ENCODE measurements around the gene RPS6KA6. TPM values are rescaled to one million over a fixed set of nuclear protein-coding genes. Genes with fewer than 3 reads are reported as not detected.
A peak's percentile ranks its signal among the peaks of the same experiment; 100 is the strongest.

Gene RPS6KA6
- under 1 TPM in 3 of 6 donors, not detected in 3; 0.13 to 0.86 (median 0.39) TPM for polyA plus RNA-seq (ENCODE audit: low read depth in 6 of 6)

GRCh38 chrX:84187533-84188319, at the start of gene RPS6KA6:
Gene RPS6KA6, minus strand, starts transcription at chrX:84188199. Its CDS starts 300 bp downstream, at chrX:84187899.
- peak within 1 kb of the TSS; percentile 48 to 83 (median 68) for H3K4me3 Mint-ChIP-seq
- no peaks in the 10 kb centered on the region for H3K36me3 Mint-ChIP-seq
- ATAC-seq (ENCODE audit: low read depth in 2 of 2) (peak; percentile 64 to 78), DNase-seq (peak; percentile 7)
- peaks cover 8 to 27% (median 23%) of the 10 kb centered on the region in 3 donors for H3K27me3 Mint-ChIP-seq
- H3K4me1 Mint-ChIP-seq = peaks cover 0 to 5% (median 5%) of the 10 kb centered on the region in 3 donors
- H3K9me3 Mint-ChIP-seq = peaks cover 0 to 15% (median 5%) of the 10 kb centered on the region in 7 donors
- H3K27ac Mint-ChIP-seq = peak within 1 kb of the TSS in 1 of 6 donors; percentile 91

DNA sequence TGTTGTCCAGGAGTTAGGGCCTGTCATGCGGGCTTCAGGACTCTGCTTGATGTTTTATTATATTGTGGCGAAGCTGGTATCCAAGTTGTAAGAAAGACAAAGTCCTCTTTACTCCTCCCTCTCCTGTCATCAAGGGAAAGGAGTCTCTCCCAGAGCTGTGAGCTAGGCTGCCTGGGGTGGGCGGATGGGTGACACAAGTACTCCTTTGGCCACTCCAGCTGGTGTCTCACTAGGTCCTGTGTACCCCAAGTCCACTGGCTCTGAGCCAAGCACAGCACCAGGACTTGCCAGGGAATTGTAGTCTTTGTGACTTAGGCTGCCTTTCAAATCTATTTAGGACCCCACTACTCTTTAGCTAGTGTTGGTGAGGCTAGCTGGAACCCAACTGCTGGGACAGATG, 36.7 kb upstream of the RPS6KA6 start:
- no peaks in the 10 kb centered on the region for H3K36me3 Mint-ChIP-seq
- H3K4me3 Mint-ChIP-seq = no peak overlapping the region
- H3K9me3 Mint-ChIP-seq = peaks cover 0 to 6% (median 0%) of the 10 kb centered on the region in 7 donors
- no peak overlapping the region for H3K27ac Mint-ChIP-seq
- H3K27me3 Mint-ChIP-seq = no peaks in the 10 kb centered on the region
- no peaks in the 10 kb centered on the region for H3K4me1 Mint-ChIP-seq
- no peak for ATAC-seq (ENCODE audit: low read depth in 2 of 2)
- no peak for DNase-seq

- Mint-ChIP-seq H3K4me3 (no peak overlapping the region), H3K36me3 (no peaks in the 10 kb centered on the region), H3K4me1 (no peaks in the 10 kb centered on the region), H3K27ac (peak overlapping the region in 1 of 6 donors; percentile 91), H3K27me3 (no peaks in the 10 kb centered on the region), H3K9me3 (peaks cover 0 to 6% (median 0%) of the 10 kb centered on the region in 7 donors)
- no peak for DNase-seq
- ATAC-seq (ENCODE audit: low read depth in 2 of 2) = no peak
Observed at GRCh38 chrX:84223261-84223660, 35.3 kb upstream of the RPS6KA6 start.

DNA sequence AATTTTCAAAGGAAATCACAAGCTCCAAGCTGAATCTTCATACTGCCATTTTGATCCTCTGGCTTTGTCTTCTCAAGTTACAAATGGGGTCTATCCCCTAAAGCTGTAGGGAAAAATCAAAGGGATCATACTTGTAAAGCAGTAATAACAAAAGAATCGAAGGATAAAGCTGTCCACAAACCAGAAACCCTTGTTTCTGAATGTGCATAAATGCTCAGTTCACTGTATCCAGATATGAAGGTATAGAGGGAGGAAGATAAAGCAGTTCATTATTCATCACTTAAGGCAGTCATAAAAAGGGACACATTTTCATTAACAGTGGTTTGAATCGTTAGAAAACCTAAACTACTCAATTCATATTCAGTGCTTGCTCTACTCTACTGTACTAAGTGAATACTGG, 33.2 kb upstream of the RPS6KA6 start:
- DNase-seq = no peak

DNA sequence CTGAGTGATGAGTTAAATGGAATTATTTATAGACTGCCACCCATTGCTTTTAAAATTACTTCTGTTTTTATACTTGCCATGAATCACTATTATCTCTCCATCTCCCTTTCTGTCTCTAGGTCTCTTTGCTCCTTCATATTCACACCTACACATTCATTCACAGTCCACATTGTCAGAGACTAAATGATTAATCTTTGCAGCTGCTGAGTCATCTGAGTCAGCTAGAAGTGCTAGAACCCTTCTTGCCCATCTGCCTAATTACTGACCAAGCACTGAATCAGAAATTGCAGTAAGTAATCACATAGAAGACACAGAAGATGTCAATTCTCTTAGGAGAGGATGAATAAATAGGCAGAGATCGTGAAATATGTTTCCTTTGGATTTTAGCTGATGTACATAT, 31.6 kb upstream of the RPS6KA6 start:
- Mint-ChIP-seq H3K9me3 (peaks cover 0 to 4% (median 0%) of the 10 kb centered on the region in 7 donors), H3K4me1 (no peaks in the 10 kb centered on the region), H3K4me3 (no peak overlapping the region), H3K27ac (no peak overlapping the region), H3K27me3 (no peaks in the 10 kb centered on the region), H3K36me3 (no peaks in the 10 kb centered on the region)
- no peak for DNase-seq
- ATAC-seq (ENCODE audit: low read depth in 2 of 2) = no peak

More for the DNA sequence above, 33.2 kb upstream of the RPS6KA6 start:
- ATAC-seq (ENCODE audit: low read depth in 2 of 2) = no peak
- Mint-ChIP-seq H3K4me3 (no peak overlapping the region), H3K27ac (no peak overlapping the region), H3K36me3 (no peaks in the 10 kb centered on the region), H3K27me3 (no peaks in the 10 kb centered on the region), H3K9me3 (peaks cover 0 to 4% (median 0%) of the 10 kb centered on the region in 7 donors), H3K4me1 (no peaks in the 10 kb centered on the region)

DNA sequence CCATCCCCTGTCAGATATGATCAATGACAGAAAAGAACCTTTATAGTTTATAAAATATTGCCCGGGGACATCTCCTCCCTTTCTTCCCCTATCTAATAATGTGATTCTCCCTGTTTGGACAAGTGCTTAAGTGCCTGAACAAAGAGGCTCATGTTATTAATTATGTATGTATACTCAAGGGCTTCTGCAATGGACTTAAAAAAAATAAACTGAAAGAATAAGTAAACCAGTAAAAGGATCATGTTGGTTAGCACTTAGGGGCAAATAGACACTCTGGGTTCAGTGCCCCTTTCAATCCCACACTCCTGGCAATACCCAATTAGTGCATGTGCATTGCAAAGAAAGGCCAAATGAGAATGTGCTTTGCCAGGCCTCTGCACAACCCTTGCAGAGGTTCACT, 30.7 kb upstream of the RPS6KA6 start:
- no peak overlapping the region for H3K4me3 Mint-ChIP-seq
- H3K4me1 Mint-ChIP-seq = no peaks in the 10 kb centered on the region
- ATAC-seq (ENCODE audit: low read depth in 2 of 2) = no peak
- no peaks in the 10 kb centered on the region for H3K27me3 Mint-ChIP-seq
- no peak for DNase-seq
- H3K27ac Mint-ChIP-seq = no peak overlapping the region
- no peaks in the 10 kb centered on the region for H3K36me3 Mint-ChIP-seq
- H3K9me3 Mint-ChIP-seq = peaks cover 0 to 4% (median 0%) of the 10 kb centered on the region in 7 donors

DNA sequence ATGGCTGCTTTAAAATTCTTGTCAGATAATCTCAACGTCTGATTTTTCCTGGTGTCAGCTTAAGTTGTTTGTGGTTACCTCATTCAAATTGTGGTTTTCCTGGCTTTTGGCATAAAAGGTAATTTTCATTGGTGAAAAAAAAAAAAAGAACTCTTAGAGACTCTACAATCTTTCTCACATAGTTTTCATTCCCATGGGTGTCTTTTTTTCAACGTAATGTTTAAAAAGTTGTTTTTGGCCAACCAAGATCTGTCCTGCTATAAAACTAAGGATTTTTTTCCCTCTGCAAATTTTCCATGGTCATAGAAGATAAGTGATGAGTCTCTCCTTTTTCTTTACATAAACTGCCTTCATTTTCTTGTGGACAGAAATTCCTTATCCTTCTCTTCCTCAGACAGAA, 28.9 kb upstream of the RPS6KA6 start:
- no peaks in the 10 kb centered on the region for H3K4me1 Mint-ChIP-seq
- H3K4me3 Mint-ChIP-seq = no peak overlapping the region
- no peaks in the 10 kb centered on the region for H3K27me3 Mint-ChIP-seq
- H3K27ac Mint-ChIP-seq = no peak overlapping the region
- DNase-seq (no peak), ATAC-seq (ENCODE audit: low read depth in 2 of 2) (no peak)
- H3K9me3 Mint-ChIP-seq = peaks cover 0 to 6% (median 0%) of the 10 kb centered on the region in 7 donors
- H3K36me3 Mint-ChIP-seq = no peaks in the 10 kb centered on the region

GRCh38 chrX:84216406-84216805, 28.4 kb upstream of the RPS6KA6 start:
- no peak for ATAC-seq (ENCODE audit: low read depth in 2 of 2)
- H3K9me3 Mint-ChIP-seq = peaks cover 0 to 6% (median 0%) of the 10 kb centered on the region in 7 donors

GRCh38 chrX:84205276-84205675, 17.3 kb upstream of the RPS6KA6 start:
- Mint-ChIP-seq H3K36me3 (no peaks in the 10 kb centered on the region), H3K9me3 (no peaks in the 10 kb centered on the region), H3K4me1 (no peaks in the 10 kb centered on the region), H3K27me3 (no peaks in the 10 kb centered on the region), H3K4me3 (no peak overlapping the region), H3K27ac (no peak overlapping the region)
- ATAC-seq (ENCODE audit: low read depth in 2 of 2) (no peak), DNase-seq (no peak)

More at GRCh38 chrX:84216406-84216805, 28.4 kb upstream of the RPS6KA6 start:
- Mint-ChIP-seq H3K4me3 (no peak overlapping the region), H3K27ac (no peak overlapping the region), H3K27me3 (no peaks in the 10 kb centered on the region), H3K36me3 (no peaks in the 10 kb centered on the region), H3K4me1 (no peaks in the 10 kb centered on the region)
- no peak for DNase-seq

GRCh38 chrX:84199688-84200087, 11.7 kb upstream of the RPS6KA6 start:
- peaks cover 0 to 18% (median 8%) of the 10 kb centered on the region in 7 donors for H3K9me3 Mint-ChIP-seq
- H3K27ac Mint-ChIP-seq = no peak overlapping the region
- no peaks in the 10 kb centered on the region for H3K36me3 Mint-ChIP-seq
- no peaks in the 10 kb centered on the region for H3K4me1 Mint-ChIP-seq
- H3K4me3 Mint-ChIP-seq = no peak overlapping the region
- no peaks in the 10 kb centered on the region for H3K27me3 Mint-ChIP-seq
- ATAC-seq (ENCODE audit: low read depth in 2 of 2) (no peak), DNase-seq (no peak)

GRCh38 chrX:84197550-84197949, 9.6 kb upstream of the RPS6KA6 start:
- Mint-ChIP-seq H3K27me3 (no peaks in the 10 kb centered on the region), H3K27ac (no peak overlapping the region), H3K36me3 (no peaks in the 10 kb centered on the region), H3K4me1 (no peaks in the 10 kb centered on the region), H3K4me3 (no peak overlapping the region), H3K9me3 (peaks cover 0 to 18% (median 8%) of the 10 kb centered on the region in 7 donors)
- ATAC-seq (ENCODE audit: low read depth in 2 of 2) (no peak), DNase-seq (no peak)

DNA sequence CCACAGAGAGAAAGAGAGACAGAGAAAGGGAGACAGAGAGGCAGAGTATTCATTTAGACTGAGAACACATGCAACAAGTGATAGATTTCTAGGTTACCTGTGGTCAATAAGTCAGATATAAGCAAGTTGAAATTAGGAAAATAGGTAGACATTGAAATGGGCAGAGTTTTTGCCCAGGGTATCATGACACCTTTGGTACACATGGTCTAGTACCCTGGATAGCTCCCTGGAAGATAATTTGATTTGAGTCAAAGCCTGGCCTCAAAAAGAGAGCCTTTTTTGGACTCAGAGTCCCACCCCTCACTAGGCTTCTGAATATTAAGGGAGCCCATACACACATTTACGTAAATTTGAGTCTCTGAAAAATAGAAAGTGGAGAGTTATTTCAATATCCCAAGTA, 4.0 kb upstream of the RPS6KA6 start:
- ATAC-seq (ENCODE audit: low read depth in 2 of 2) (no peak), DNase-seq (no peak)
- H3K27ac Mint-ChIP-seq = no peak overlapping the region
- H3K9me3 Mint-ChIP-seq = peaks cover 1 to 14% (median 6%) of the 10 kb centered on the region in 7 donors
- peaks cover 8 to 16% (median 15%) of the 10 kb centered on the region in 3 donors for H3K27me3 Mint-ChIP-seq
- no peak overlapping the region for H3K4me3 Mint-ChIP-seq
- peaks cover 0 to 3% (median 1%) of the 10 kb centered on the region in 3 donors for H3K4me1 Mint-ChIP-seq
- H3K36me3 Mint-ChIP-seq = no peaks in the 10 kb centered on the region

- DNase-seq (no peak), ATAC-seq (ENCODE audit: low read depth in 2 of 2) (no peak)
- H3K4me3 Mint-ChIP-seq = peak overlapping the region in 3 of 8 donors; percentile 52 to 80 (median 80)
- peaks cover 0 to 14% (median 5%) of the 10 kb centered on the region in 7 donors for H3K9me3 Mint-ChIP-seq
- H3K36me3 Mint-ChIP-seq = no peaks in the 10 kb centered on the region
- peaks cover 0 to 5% (median 5%) of the 10 kb centered on the region in 3 donors for H3K4me1 Mint-ChIP-seq
- no peak overlapping the region for H3K27ac Mint-ChIP-seq
- H3K27me3 Mint-ChIP-seq = peaks cover 8 to 27% (median 23%) of the 10 kb centered on the region in 3 donors
Observed at GRCh38 chrX:84189125-84189524, 1.1 kb upstream of the RPS6KA6 start.

- peak overlapping the region; percentile 30 to 80 (median 68) for H3K4me3 Mint-ChIP-seq
- H3K9me3 Mint-ChIP-seq = peaks cover 0 to 14% (median 5%) of the 10 kb centered on the region in 7 donors
- H3K27me3 Mint-ChIP-seq = peaks cover 8 to 27% (median 23%) of the 10 kb centered on the region in 3 donors
- H3K36me3 Mint-ChIP-seq = no peaks in the 10 kb centered on the region
- peaks cover 0 to 5% (median 5%) of the 10 kb centered on the region in 3 donors for H3K4me1 Mint-ChIP-seq
- no peak for DNase-seq
- peak overlapping the region in 1 of 6 donors; percentile 91 for H3K27ac Mint-ChIP-seq
- peak in 1 of 2 donors; percentile 50 for ATAC-seq (ENCODE audit: low read depth in 2 of 2)
Observed at GRCh38 chrX:84188320-84188834, 378 bp upstream of the RPS6KA6 start.

All from naive B cell (primary cell).